ENCODE measurements around the gene PITPNB. TPM values are rescaled to one million over a fixed set of nuclear protein-coding genes. Genes with fewer than 3 reads are reported as not detected.

Gene PITPNB
- total RNA-seq, 1 experiment from 2014 or later: 82.6 TPM

GRCh38 chr22:27845644-27846043 lies 73.4 kb downstream of the PITPNB start:
- POLR2A ChIA-PET: no interaction called here
- CTCF ChIA-PET: interaction anchor here (0.6 kb wide), 1 partner anchor 222 kb away, joined by 3 read pairs; no protein-coding TSS in a partner anchor
- H4K20me1 ChIP-seq (ENCODE audit: insufficient read depth): no peaks in the 10 kb centered on the region
- no peak for TF ChIP-seq POLR2AphosphoS5 (IDR thresholded peaks at IDR 0.05; ENCODE audit: low read depth, low read length)
- TF ChIP-seq CTCF (IDR thresholded peaks at IDR 0.05 in 2 of 3, conservative IDR thresholded peaks at IDR 0.05 in 1 of 3; ENCODE audit: borderline replicate concordance in 1 of 3, insufficient read depth in 1 of 3, low read depth in 2 of 3, low read length in 2 of 3): no peak
- RAD21 ChIA-PET (ENCODE audit: low non-redundant PET in 1 of 2, low total read pairs in 2 of 2, uncharacterized antibody in 2 of 2, unreplicated experiment in 2 of 2): no interaction called here
- H3K9me3 ChIP-seq (ENCODE audit: control insufficient read depth in 1 of 2, insufficient read depth in 1 of 2, low read depth in 1 of 2, low read length in 2 of 2): no peaks in the 10 kb centered on the region
- BruUV-seq (replicated peaks): no TSS peak
- H3K4me3 ChIP-seq (replicated peaks in 1 of 2; ENCODE audit: low read depth in 1 of 2, low read length in 2 of 2): no peak overlapping the region
- H3K27ac ChIP-seq (ENCODE audit: low read depth, low read length): no peak overlapping the region
- no peaks in the 10 kb centered on the region for H3K4me1 ChIP-seq (ENCODE audit: control insufficient read depth in 1 of 2, insufficient read depth in 2 of 2, low read length in 2 of 2)
- DNase-seq (ENCODE audit: low read depth, low spot score) (no peak), ATAC-seq (no peak)
- H3K4me2 ChIP-seq (ENCODE audit: low read length): no peak overlapping the region
- intact Hi-C loops (cut with micrococcal nuclease): no loop called here
- peaks cover 6% of the 10 kb centered on the region in 2 experiments; a peak in 3 of 4 replicates for H3K36me3 ChIP-seq (ENCODE audit: control insufficient read depth in 1 of 2, insufficient read depth in 2 of 2, low read length in 2 of 2)
- H3K27me3 ChIP-seq (ENCODE audit: insufficient read depth, low read length): no peaks in the 10 kb centered on the region
- no peak overlapping the region for H2AFZ ChIP-seq (ENCODE audit: low read depth, low read length, poor library complexity, severe bottlenecking)
- no peaks in the 10 kb centered on the region for H3K79me2 ChIP-seq (ENCODE audit: insufficient read depth, low read length)
- H3K9me2 ChIP-seq (ENCODE audit: insufficient read depth): no peaks in the 10 kb centered on the region
- no peak overlapping the region for H3K9ac ChIP-seq (ENCODE audit: low read length)

- Histone ChIP-seq H3K79me2 (ENCODE audit: insufficient read depth, low read length) (no peaks in the 10 kb centered on the region), H4K20me1 (ENCODE audit: insufficient read depth) (no peaks in the 10 kb centered on the region), H3K27me3 (ENCODE audit: insufficient read depth, low read length) (no peaks in the 10 kb centered on the region), H3K4me1 (ENCODE audit: control insufficient read depth in 1 of 2, insufficient read depth in 2 of 2, low read length in 2 of 2) (no peaks in the 10 kb centered on the region), H3K4me3 (replicated peaks in 1 of 2; ENCODE audit: low read depth in 1 of 2, low read length in 2 of 2) (no peak overlapping the region), H3K9me3 (ENCODE audit: control insufficient read depth in 1 of 2, insufficient read depth in 1 of 2, low read depth in 1 of 2, low read length in 2 of 2) (no peaks in the 10 kb centered on the region), H3K36me3 (ENCODE audit: control insufficient read depth in 1 of 2, insufficient read depth in 2 of 2, low read length in 2 of 2) (peaks cover 0 to 6% of the 10 kb centered on the region in 2 experiments; a peak in 1 of 4 replicates), H3K9ac (ENCODE audit: low read length) (no peak overlapping the region), H3K9me2 (ENCODE audit: insufficient read depth) (no peaks in the 10 kb centered on the region), H3K4me2 (ENCODE audit: low read length) (no peak overlapping the region), H3K27ac (ENCODE audit: low read depth, low read length) (no peak overlapping the region), H2AFZ (ENCODE audit: low read depth, low read length, poor library complexity, severe bottlenecking) (no peak overlapping the region)
- TF ChIP-seq FOSL1 (IDR thresholded peaks at IDR 0.05; ENCODE audit: low read depth) (no peak), SP1 (IDR thresholded peaks at IDR 0.05; ENCODE audit: low read depth) (no peak), EGR1 (IDR thresholded peaks at IDR 0.05; ENCODE audit: low read depth) (no peak), POLR2A (IDR thresholded peaks at IDR 0.05; ENCODE audit: borderline replicate concordance, extremely low read depth, insufficient read depth, insufficient read length) (no peak), SRF (IDR thresholded peaks at IDR 0.05; ENCODE audit: low read depth) (no peak), ZFX (IDR thresholded peaks at IDR 0.05) (no peak), RAD21 (IDR thresholded peaks at IDR 0.05; ENCODE audit: low read depth) (no peak), SIN3A (IDR thresholded peaks at IDR 0.05; ENCODE audit: low read depth) (no peak), ZNF274 (IDR thresholded peaks at IDR 0.05; ENCODE audit: low read depth, low read length) (no peak)
- no TSS peak for BruUV-seq (replicated peaks)
- DNase-seq (ENCODE audit: low read depth, low spot score) (no peak), ATAC-seq (no peak)
- POLR2A ChIA-PET: no interaction called here
- RAD21 ChIA-PET (ENCODE audit: low non-redundant PET in 1 of 2, low total read pairs in 2 of 2, uncharacterized antibody in 2 of 2, unreplicated experiment in 2 of 2): no interaction called here
- CTCF ChIA-PET: interaction anchor here (0.6 kb wide), 1 partner anchor 223 kb away, joined by 3 read pairs; no protein-coding TSS in a partner anchor
- intact Hi-C loops (cut with micrococcal nuclease): no loop called here
Observed at GRCh38 chr22:27844656-27845591, 74.1 kb downstream of the PITPNB start.

All from HCT116 (cell line).